Motor neuron (in vitro differentiated cells): ENCODE data around the gene WDR13. TPM values are rescaled to one million over a fixed set of nuclear protein-coding genes. Genes with fewer than 3 reads are reported as not detected.
A peak's percentile ranks its signal among the peaks of the same experiment; 100 is the strongest.
"Not testable (repeated sequence)": the region's sequence is repeated elsewhere in the genome, so short reads cannot be mapped to it uniquely, and the experiment has no call there.

Source experiments
- ATAC-seq, 8 experiments: fragments of 200-7000 bp; cut with Tn5 transposase; replicated peaks in 6 of 8; 2 replicates each; pipeline ENCODE4 v1.8.0; 2021; ENCODE audit warnings: mild to moderate bottlenecking in 8 of 8, moderate library complexity in 8 of 8
- H3K27ac ChIP-seq, 2 donors: fragments of 250-450 bp; sonication (Bioruptor Pico); 2 replicates each; pipeline ENCODE4 v1.9.0; 2021; ENCODE audit warnings: antibody characterized with exemption in 2 of 2, mild to moderate bottlenecking in 2 of 2, moderate library complexity in 1 of 2
- H3K4me1 ChIP-seq, 2 donors: fragments of 250-450 bp; sonication (Bioruptor Pico); replicated peaks in 1 of 2; 2 replicates each; pipeline ENCODE4 v1.6.1; 2021; ENCODE audit warnings: antibody characterized with exemption in 2 of 2, mild to moderate bottlenecking in 2 of 2, moderate library complexity in 1 of 2
- H3K4me3 ChIP-seq, 5 donors: fragments of 250-450 bp; sonication (Bioruptor Pico); 2 replicates each; pipeline ENCODE4 v1.9.0; 2021; ENCODE audit warnings: antibody characterized with exemption in 5 of 5, mild to moderate bottlenecking in 5 of 5, moderate library complexity in 4 of 5
- WGBS, 10 experiments: fragments of 450-650 bp; shearing (Covaris generic); methylation state at CpG; one replicate each; pipeline ENCODE4 v1.0.0; 2022; 5-methylcytosine and 5-hydroxymethylcytosine counted together
- in situ Hi-C, 9 experiments: fragments of 400-800 bp; cut with MboI; loops; one replicate each; pipeline ENCODE4 v1.15.0; 2021; ENCODE audit warnings: low sequenced_read_pairs in 9 of 9, low pct_unique_long_range_greater_than_20kb in 2 of 9; ENCODE audit not compliant: unreplicated experiment in 9 of 9
- total RNA-seq, 8 experiments: library from RNA; unstranded; fragments of 300-600 nt; gene quantifications; 2 replicates each; pipeline versions ENCODE4 v1.2.3 to v1.2.4, GENCODE V29; 2022

WDR13 gene
- 10 to 100 TPM; 42.3 to 65.7 (median 51.1) TPM for total RNA-seq

DNA sequence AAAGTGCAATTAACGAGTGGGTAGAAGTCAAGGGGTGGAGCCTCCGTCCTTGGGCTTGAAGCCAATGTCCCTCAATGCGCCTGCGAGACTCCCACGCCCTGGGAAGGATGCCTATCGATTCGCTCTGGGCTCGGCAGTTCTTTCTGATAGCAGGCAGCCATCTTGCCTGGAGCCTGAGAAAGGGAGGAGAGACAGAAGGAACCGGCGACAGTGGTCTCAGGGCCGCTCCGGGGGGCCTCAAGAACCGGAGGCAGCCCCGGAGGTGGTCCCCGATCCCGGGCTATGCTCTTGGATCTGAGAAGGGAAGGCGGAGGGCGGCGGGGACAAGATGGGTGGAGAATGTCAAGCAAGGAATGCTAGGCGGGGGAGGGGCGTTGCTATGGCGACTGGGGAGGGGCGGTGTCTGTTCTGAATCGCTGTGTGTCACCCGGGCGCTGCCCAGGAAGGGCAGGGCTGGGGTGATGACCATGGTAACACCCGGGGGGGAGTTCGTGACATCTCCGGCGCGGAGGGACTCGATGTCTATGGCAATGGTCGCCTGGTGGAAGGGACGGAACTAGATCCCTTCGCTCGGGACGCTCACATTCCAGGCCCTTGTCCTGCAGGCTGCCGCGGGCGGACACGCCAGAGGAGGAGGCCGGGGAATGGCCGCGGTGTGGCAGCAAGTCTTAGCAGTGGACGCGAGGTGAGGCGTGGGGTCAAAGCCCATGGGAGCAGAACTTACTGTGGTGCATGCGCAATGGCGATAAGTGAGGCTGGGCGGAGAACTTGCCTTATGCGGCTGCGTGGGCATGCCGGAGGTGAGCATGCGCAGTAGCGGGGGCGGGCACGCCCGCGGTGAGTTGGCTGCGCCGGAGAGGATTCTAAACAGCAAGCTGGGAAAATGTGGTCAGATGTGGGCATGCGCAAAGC lies at the start of gene WDR13:
Gene WDR13 (plus strand): TSS at position 140 of the 912 bp plus-strand sequence. CDS start 505 bp downstream, at position 645.
- in situ Hi-C loops: no loop called here

DNA sequence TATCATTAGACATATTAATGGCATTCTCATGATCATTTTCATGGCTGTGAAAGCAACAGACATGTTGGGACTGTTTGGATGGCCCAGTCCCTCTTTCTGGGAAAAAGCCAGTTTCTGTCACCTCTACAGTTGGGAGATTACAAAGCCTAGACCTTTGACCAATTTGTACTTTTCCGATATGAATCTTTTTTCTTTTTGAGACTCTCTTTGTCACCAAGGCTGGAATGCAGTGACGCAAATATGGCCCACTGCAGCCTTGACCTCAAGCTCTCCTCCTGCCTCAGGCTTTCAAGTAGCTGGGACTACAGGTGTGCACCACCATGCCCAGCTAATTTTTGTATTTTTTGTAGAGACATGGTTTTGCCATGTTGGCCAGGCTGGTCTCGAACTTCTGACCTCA lies 48.4 kb upstream of the WDR13 start:
- Histone ChIP-seq H3K4me1 (no peaks in the 10 kb centered on the region), H3K4me3 (no peak overlapping the region), H3K27ac (no peak overlapping the region)
- in situ Hi-C loops: no loop called here
- no peak for ATAC-seq
- 20 to 100% (median 60%) methylated on average over 1 to 3 of the region's 3 CpGs; no CpG with 5 or more reads in 5 of the 10 experiments for WGBS, 10 experiments

More for the DNA sequence above, at the start of gene WDR13:
- Histone ChIP-seq H3K27ac (peak within 1 kb of the TSS; percentile 97 to 100), H3K4me1 (peaks cover 0 to 6% of the 10 kb centered on the region in 2 donors), H3K4me3 (peak within 1 kb of the TSS; percentile 58 to 98 (median 92))
- peak; percentile 85 to 92 (median 88) for ATAC-seq
- 10% methylated on average over 2 of the region's 62 CpGs; no CpG with 5 or more reads in 9 of the 10 experiments for WGBS, 10 experiments

DNA sequence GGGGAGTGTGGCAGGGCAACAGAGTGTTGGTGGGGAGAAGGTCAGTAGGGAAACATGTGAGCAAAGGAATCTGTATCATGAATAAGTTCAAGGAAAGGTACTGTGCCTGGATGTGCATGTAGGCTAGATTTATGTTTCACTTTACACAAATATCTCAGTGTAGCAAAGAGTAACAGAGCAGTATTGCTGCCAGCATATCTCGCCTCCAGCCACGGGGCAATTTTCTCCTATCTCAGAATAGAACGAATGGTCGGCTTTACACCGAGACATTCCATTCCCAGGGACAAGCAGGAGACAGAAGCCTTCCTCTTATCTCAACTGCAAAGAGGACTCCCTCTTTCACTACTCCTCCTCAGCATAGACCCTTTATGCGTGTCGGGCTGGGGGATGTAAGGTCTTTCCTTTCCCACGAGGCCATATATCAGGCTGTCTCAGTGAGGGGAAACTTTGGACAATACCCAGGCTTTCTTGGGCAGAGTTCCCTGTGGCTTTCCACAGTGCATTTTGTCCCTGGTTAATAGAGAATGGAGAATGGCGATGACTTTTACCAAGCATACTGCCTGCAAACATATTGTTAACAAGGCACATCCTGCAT lies 41.5 kb upstream of the WDR13 start:
- H3K27ac ChIP-seq, in situ Hi-C loops, ATAC-seq, H3K4me3 ChIP-seq, H3K4me1 ChIP-seq: not testable (repeated sequence)
- WGBS, 10 experiments: 100% methylated on average over 1 of the region's 9 CpGs; no CpG with 5 or more reads in 9 of the 10 experiments

DNA sequence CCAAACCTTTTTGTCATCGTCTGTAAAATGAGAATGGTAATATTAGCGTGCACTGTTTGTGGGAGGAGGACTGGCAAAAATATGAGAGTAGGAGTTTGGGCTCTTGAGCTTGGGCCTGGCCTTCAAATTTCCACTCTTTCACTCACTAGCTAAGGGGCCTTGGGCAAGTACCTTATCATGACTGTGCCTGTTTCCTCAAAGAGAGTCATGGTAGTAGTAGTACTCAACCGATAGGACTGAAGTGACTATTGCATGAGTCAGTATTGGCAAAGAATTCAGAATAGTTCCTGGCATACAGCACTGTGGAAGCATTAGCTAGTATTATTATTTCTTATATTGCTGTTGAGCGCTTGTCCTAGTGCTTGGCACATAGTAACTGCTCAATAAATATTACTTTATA lies 39.0 kb upstream of the WDR13 start:
- WGBS, 10 experiments: 47 to 100% (median 80%) methylated on average over 1 to 4 of the region's 4 CpGs; no CpG with 5 or more reads in 5 of the 10 experiments
- H3K27ac ChIP-seq: no peak overlapping the region
- no peak overlapping the region for H3K4me3 ChIP-seq
- H3K4me1 ChIP-seq: no peaks in the 10 kb centered on the region
- in situ Hi-C loops: no loop called here
- ATAC-seq: peak in 2 of 8 experiments; percentile 39 to 63

DNA sequence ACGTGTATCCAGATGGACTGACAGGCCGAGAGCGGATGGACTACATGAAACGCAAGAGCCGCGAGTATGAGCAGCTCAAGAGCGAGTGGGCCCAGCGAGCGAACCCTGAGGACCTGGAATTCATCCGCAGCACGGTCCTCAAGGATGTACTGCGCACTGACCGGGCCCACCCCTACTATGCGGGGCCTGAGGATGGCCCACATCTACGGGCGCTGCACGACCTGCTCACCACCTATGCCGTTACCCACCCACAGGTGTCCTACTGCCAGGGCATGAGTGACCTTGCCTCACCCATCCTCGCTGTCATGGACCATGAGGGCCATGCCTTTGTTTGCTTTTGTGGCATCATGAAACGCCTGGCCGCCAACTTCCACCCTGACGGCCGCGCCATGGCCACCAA lies 37.7 kb upstream of the WDR13 start:
- ATAC-seq: no peak
- Histone ChIP-seq H3K27ac (no peak overlapping the region), H3K4me1 (no peaks in the 10 kb centered on the region), H3K4me3 (no peak overlapping the region)
- 91% methylated on average over 4 of the region's 24 CpGs; no CpG with 5 or more reads in 9 of the 10 experiments for WGBS, 10 experiments
- in situ Hi-C loops: no loop called here

DNA sequence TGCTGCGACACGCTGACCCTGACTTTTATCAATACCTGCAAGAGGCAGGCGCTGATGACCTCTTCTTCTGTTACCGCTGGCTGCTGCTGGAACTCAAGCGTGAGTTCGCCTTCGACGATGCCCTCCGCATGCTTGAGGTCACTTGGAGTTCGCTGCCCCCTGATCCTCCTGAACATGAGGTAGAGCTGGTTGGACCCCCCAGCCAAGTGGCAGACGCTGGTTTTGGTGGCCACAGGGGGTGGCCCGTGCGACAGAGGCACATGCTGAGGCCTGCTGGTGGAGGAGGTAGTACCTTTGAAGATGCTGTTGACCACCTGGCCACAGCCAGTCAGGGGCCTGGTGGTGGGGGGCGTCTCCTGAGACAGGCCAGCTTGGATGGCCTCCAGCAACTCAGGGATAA lies 37.2 kb upstream of the WDR13 start:
- Histone ChIP-seq H3K4me1 (no peaks in the 10 kb centered on the region), H3K27ac (no peak overlapping the region), H3K4me3 (no peak overlapping the region)
- WGBS, 10 experiments: 66% methylated on average over 7 of the region's 14 CpGs; no CpG with 5 or more reads in 9 of the 10 experiments
- no peak for ATAC-seq
- in situ Hi-C loops: no loop called here

DNA sequence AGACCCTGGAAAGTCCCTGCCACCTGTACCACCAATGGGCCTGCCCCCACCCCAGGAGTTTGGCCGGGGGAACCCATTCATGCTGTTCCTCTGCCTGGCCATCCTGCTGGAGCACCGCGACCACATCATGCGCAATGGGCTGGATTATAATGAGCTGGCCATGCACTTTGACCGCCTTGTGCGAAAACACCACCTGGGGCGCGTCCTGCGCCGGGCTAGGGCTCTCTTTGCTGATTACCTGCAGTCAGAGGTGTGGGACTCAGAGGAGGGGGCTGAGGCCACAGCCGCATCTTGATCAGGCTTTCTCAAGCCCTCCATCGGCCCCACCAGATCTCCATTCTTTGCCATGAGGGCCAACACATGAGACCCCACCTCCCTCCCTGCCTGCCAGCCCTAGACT lies 36.6 kb upstream of the WDR13 start:
- in situ Hi-C loops: no loop called here
- Histone ChIP-seq H3K4me3 (no peak overlapping the region), H3K4me1 (no peaks in the 10 kb centered on the region), H3K27ac (no peak overlapping the region)
- WGBS, 10 experiments: 80 to 100% methylated on average over 1 to 9 of the region's 12 CpGs; no CpG with 5 or more reads in 8 of the 10 experiments
- ATAC-seq: no peak

DNA sequence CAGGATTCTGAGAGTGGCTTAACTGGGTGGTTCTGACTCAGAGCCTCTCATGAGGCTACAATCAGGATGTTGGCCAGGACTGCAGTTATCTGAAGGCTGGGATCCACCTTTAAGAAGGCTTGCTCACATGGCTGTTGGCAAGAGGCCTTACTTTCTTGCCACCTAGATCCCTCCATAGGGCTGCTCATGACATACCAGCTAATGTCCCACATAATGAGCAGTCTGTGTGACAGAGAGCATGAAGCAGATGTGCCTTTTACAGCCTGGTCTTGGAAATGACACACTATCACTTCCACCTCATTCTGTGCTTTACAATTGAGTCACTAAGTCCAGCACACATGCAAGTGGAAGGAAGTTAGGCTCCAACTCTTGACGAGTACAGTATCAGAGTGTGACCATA lies 27.3 kb upstream of the WDR13 start:
- 40% methylated on average over 1 of the region's 1 CpG; no CpG with 5 or more reads in 9 of the 10 experiments for WGBS, 10 experiments
- in situ Hi-C loops: no loop called here
- no peak for ATAC-seq

DNA sequence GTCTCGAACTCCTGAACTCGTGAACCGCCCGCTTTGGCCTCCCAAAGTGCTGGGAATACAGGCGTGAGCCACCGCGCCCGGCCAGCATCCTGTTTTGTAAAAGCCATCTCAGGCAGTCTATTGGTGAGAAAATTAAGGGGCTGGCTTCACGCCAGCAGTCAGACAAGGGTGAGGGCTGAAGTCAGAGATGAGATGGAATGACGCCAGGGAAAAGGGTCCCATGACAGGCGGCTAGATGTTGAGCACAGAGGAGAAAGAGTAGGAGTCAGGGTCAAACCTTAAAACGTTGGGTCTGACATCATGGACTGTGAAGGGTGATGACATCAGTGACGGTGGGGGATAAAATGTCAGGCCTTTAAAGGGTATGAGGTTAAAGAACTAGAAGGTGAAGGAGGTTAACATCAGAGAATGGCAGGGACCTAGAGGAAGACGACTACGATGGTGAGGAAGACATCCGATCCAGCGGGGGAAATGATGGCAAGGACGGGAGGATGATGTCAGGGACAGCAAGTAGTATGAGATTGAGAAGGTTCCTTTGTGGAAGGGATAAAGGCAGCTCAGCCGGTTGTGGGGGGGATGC lies 23.5 kb upstream of the WDR13 start:
- peaks cover 11 to 14% of the 10 kb centered on the region in 2 donors for H3K4me1 ChIP-seq
- 0 to 71% (median 40%) methylated on average over 1 to 9 of the region's 19 CpGs; no CpG with 5 or more reads in 5 of the 10 experiments for WGBS, 10 experiments
- peak in 7 of 8 experiments; percentile 4 to 49 (median 42) for ATAC-seq
- peak overlapping the region; percentile 78 to 100 (median 90) for H3K4me3 ChIP-seq
- in situ Hi-C loops: no loop called here
- peak overlapping the region; percentile 100 for H3K27ac ChIP-seq

More for the DNA sequence above, 27.3 kb upstream of the WDR13 start:
- Histone ChIP-seq H3K27ac (no peak overlapping the region), H3K4me3 (no peak overlapping the region), H3K4me1 (peaks cover 0 to 4% of the 10 kb centered on the region in 2 donors)

DNA sequence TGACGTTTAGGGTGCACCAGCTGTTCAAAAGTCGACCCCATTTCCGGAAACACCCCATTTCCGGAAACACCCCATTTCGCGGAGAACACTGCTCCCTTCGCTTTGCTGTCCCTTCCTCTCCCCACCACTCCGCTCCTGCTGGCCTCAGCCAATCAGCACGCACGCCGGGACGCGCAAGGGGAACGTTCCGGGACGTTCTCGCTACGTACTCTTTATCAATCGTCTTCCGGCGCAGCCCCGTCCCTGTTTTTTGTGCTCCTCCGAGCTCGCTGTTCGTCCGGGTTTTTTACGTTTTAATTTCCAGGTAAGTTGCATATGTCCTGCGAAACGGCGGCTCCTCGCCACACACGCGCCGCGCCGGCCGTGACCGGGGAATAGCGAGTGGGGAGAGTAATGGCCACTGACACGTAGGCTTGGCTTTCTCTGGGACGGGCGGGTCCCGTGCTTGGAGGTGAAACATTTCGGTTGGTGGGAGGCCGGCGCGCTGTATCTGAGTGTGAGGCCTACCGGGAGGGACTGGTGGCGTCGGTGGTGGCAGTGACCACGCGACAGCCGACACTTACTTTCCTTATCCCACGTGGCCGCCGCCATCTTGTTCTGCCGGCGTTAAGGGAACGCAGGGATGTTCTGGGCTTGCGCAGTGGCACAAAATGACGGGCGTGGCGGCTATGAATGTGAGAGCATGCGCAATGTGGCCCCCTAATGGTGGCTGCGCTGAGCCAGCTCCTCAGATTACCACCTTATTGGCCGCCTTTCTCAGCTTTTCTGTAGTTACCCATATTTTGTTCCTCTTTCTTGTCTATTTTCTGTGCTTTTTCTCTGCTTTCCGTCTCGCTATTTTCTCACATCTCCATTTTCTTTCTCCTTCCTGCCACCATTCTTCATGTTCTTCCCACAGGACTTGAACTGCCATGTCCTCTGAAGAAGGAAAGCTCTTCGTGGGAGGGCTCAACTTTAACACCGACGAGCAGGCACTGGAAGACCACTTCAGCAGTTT lies 22.7 kb upstream of the WDR13 start, which contains the start of gene RBM3:
Gene RBM3 (plus strand): TSS at position 215 of the 997 bp plus-strand sequence. CDS start 697 bp downstream, at position 912.
- ATAC-seq: peak; percentile 84 to 98 (median 94)
- peak within 1 kb of the TSS; percentile 100 for H3K27ac ChIP-seq
- H3K4me1 ChIP-seq: peaks cover 11 to 14% of the 10 kb centered on the region in 2 donors
- 0 to 28% (median 0%) methylated on average over 3 to 15 of the region's 71 CpGs; no CpG with 5 or more reads in 5 of the 10 experiments for WGBS, 10 experiments
- in situ Hi-C loops: no loop called here
- peak within 1 kb of the TSS; percentile 78 to 100 (median 90) for H3K4me3 ChIP-seq

DNA sequence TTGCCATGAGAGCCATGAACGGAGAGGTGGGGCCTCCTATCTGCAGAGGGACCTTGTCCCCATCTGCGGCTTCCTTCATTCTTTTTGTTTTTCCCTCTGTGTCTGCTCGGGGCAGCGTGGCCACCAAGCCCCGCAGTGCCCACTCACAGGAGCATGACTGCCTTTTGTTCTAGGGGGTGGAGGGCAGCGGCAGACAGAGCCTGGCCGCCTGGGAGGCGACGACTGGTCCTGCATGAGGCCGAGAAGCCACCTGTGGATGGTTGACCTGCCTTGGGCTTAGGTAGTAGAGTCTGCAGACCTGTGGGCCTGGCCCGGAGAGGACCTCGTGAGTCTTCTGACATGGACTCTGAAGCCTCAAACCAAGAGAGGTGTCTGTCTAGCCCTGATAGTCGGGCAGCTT lies 21.6 kb upstream of the WDR13 start:
- Histone ChIP-seq H3K4me1 (peaks cover 11 to 14% of the 10 kb centered on the region in 2 donors), H3K4me3 (peak overlapping the region; percentile 78 to 100 (median 90)), H3K27ac (peak overlapping the region; percentile 100)
- 60 to 80% methylated on average over 1 of the region's 13 CpGs; no CpG with 5 or more reads in 8 of the 10 experiments for WGBS, 10 experiments
- no peak for ATAC-seq
- in situ Hi-C loops: no loop called here

DNA sequence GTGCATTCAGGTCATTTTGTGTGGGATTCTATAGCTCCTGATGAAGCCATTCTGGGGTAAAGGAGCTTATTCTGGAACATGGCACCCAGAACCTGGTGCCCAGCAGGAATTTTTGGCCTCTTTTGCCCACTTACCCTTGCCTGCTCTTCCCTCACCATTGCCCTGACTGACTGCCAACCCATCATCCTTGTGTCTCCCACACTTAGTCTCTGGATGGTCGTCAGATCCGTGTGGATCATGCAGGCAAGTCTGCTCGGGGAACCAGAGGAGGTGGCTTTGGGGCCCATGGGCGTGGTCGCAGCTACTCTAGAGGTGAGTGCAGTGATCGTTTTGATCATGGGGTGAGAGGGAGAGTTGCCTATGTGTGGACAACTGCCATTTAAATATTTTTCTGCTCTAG lies 21.2 kb upstream of the WDR13 start:
- 44 to 100% (median 95%) methylated on average over 1 to 6 of the region's 6 CpGs; no CpG with 5 or more reads in 7 of the 10 experiments for WGBS, 10 experiments
- H3K4me3 ChIP-seq: peak overlapping the region in 2 of 5 donors; percentile 78 to 82
- in situ Hi-C loops: no loop called here
- H3K4me1 ChIP-seq: peaks cover 11 to 14% of the 10 kb centered on the region in 2 donors
- ATAC-seq: no peak
- no peak overlapping the region for H3K27ac ChIP-seq
